ENCODE results near the gene FBXW2.

Gene FBXW2

DNA sequence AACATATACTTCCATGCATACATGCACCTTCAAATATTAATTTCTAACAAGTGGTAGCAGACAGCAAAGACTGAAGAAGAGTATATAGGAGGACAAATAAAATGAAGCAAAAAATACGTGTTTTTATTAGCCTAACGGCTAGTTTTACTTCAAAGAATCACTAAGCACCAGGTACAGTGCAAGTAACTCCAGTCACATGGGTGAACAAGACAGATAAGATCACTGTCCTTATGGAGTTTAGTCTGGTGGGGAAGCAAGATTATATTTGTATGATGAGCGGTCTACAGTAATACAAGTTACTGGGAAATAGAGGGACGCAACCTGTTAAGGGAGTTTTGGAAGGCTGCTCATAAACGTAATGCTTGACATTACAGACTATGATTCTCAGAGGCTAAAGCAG is 16.0 kb downstream of the FBXW2 start:
- no peak overlapping the region for H3K27ac ChIP-seq
- no peaks in the 10 kb centered on the region for H3K9me3 ChIP-seq
- TF ChIP-seq, protein P1, sequence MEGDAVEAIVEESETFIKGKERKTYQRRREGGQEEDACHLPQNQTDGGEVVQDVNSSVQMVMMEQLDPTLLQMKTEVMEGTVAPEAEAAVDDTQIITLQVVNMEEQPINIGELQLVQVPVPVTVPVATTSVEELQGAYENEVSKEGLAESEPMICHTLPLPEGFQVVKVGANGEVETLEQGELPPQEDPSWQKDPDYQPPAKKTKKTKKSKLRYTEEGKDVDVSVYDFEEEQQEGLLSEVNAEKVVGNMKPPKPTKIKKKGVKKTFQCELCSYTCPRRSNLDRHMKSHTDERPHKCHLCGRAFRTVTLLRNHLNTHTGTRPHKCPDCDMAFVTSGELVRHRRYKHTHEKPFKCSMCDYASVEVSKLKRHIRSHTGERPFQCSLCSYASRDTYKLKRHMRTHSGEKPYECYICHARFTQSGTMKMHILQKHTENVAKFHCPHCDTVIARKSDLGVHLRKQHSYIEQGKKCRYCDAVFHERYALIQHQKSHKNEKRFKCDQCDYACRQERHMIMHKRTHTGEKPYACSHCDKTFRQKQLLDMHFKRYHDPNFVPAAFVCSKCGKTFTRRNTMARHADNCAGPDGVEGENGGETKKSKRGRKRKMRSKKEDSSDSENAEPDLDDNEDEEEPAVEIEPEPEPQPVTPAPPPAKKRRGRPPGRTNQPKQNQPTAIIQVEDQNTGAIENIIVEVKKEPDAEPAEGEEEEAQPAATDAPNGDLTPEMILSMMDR (IDR thresholded peaks at IDR 0.05), result no peak
- no peak overlapping the region for H3K4me3 ChIP-seq (ENCODE audit: low read depth in 1 of 2, low read length in 1 of 2)
- no peaks in the 10 kb centered on the region for H3K27me3 ChIP-seq
- H3K4me1 ChIP-seq (ENCODE audit: control insufficient read depth in 1 of 2, insufficient read depth in 1 of 2, low read depth in 1 of 2, low read length in 1 of 2), result peaks cover 28 to 31% of the 10 kb centered on the region in 2 experiments
- peaks cover 53% of the 10 kb centered on the region for H3K36me3 ChIP-seq

DNA sequence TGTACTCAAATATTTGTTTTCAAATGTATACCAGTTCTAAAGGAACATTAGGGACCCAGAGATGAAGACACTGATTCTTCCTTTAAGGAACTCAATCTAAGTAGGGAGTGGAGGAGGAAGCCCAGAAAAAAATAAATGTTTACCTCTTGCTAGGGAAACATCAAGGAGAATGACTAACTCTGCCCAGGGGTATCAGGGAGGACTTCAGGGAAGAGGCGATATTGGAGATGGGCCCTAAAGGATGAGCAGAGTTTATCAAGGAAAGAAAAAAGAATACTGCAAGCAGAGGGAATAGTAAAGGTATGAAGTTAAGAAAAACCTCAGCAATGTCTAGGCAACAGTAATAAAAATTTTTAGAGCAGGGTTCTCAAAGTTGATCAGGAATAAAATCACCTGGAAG is 16.4 kb downstream of the FBXW2 start:
- Histone ChIP-seq H3K4me1 (ENCODE audit: control insufficient read depth in 1 of 2, insufficient read depth in 1 of 2, low read depth in 1 of 2, low read length in 1 of 2) (peaks cover 26 to 28% of the 10 kb centered on the region in 2 experiments), H3K36me3 (peaks cover 58% of the 10 kb centered on the region), H3K27ac (no peak overlapping the region), H3K4me3 (ENCODE audit: low read depth in 1 of 2, low read length in 1 of 2) (no peak overlapping the region), H3K9me3 (no peaks in the 10 kb centered on the region), H3K27me3 (no peaks in the 10 kb centered on the region)
- TF ChIP-seq, protein P1 (IDR thresholded peaks at IDR 0.05), result no peak

DNA sequence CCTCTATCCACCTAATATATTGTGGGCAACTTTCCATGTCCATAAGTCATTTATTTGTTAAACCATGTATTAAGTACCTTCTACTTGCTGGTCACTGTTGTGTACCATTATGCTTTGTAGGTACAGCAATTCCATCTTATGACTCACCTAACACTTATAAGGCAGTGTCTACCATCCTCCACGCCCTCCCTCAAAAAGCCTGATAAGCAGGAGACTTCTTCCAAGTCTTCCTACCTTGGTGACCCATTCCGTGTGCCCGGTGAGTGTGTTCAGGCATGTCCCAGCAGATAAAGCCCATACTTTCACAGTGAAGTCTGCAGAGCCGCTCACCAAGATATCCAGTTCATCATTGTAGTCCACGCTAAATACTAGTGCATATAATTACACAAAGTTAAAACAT is 17.4 kb downstream of the FBXW2 start:
- TF ChIP-seq, protein P1 (IDR thresholded peaks at IDR 0.05), result no peak
- H3K4me3 ChIP-seq (ENCODE audit: low read depth in 1 of 2, low read length in 1 of 2), result no peak overlapping the region
- H3K36me3 ChIP-seq, result peaks cover 67% of the 10 kb centered on the region
- peaks cover 20 to 22% of the 10 kb centered on the region in 2 experiments for H3K4me1 ChIP-seq (ENCODE audit: control insufficient read depth in 1 of 2, insufficient read depth in 1 of 2, low read depth in 1 of 2, low read length in 1 of 2)
- no peaks in the 10 kb centered on the region for H3K9me3 ChIP-seq
- no peak overlapping the region for H3K27ac ChIP-seq
- no peaks in the 10 kb centered on the region for H3K27me3 ChIP-seq

DNA sequence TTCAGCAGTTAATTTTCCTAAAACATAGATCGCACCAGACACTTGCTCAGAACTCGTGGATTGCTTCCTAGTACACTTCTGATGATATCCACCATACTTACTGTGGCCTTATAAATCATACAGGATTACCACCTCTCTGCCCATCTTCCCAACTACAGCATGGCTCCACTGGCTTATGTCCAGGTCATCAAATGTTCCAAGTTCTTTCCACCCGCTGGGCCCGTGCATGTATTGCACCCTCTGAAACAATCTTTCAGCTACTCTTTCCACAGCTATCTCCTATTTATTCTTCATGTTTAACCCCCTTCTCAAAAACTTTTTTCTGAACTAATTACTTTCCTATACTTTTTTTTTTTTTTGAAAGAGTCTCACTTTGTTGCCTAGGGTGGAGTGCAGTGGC is 18.5 kb downstream of the FBXW2 start:
- H3K4me1 ChIP-seq (ENCODE audit: control insufficient read depth in 1 of 2, insufficient read depth in 1 of 2, low read depth in 1 of 2, low read length in 1 of 2), result peaks cover 16% of the 10 kb centered on the region in 2 experiments
- TF ChIP-seq, protein P1 (IDR thresholded peaks at IDR 0.05), result no peak
- H3K4me3 ChIP-seq (ENCODE audit: low read depth in 1 of 2, low read length in 1 of 2), result no peak overlapping the region
- no peak overlapping the region for H3K27ac ChIP-seq
- H3K27me3 ChIP-seq, result no peaks in the 10 kb centered on the region
- no peaks in the 10 kb centered on the region for H3K9me3 ChIP-seq
- peaks cover 78% of the 10 kb centered on the region for H3K36me3 ChIP-seq

DNA sequence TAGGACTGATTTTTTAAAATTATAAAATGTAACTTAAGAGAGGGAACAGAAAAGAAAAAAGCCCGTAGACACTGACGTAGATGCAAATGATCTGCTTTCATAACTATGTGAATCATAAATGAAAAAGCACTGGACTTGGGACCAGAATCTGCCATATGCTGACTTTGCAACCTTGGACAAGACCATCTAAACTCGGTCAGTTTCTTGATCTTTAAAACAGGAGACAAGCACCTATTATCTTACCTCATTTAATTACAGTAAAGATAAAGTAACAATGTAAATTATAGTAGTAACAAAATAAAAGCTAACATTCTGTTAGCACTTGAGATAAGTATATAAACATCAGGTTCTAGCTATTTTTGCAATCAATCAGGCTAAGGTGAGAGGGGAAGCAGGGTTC is 20.0 kb downstream of the FBXW2 start:
- no peaks in the 10 kb centered on the region for H3K27me3 ChIP-seq
- H3K27ac ChIP-seq, result no peak overlapping the region
- H3K9me3 ChIP-seq, result no peaks in the 10 kb centered on the region
- H3K4me3 ChIP-seq (ENCODE audit: low read depth in 1 of 2, low read length in 1 of 2), result no peak overlapping the region
- H3K4me1 ChIP-seq (ENCODE audit: control insufficient read depth in 1 of 2, insufficient read depth in 1 of 2, low read depth in 1 of 2, low read length in 1 of 2), result peaks cover 7 to 9% of the 10 kb centered on the region in 2 experiments
- TF ChIP-seq, protein P1 (IDR thresholded peaks at IDR 0.05), result no peak
- peaks cover 93% of the 10 kb centered on the region for H3K36me3 ChIP-seq

DNA sequence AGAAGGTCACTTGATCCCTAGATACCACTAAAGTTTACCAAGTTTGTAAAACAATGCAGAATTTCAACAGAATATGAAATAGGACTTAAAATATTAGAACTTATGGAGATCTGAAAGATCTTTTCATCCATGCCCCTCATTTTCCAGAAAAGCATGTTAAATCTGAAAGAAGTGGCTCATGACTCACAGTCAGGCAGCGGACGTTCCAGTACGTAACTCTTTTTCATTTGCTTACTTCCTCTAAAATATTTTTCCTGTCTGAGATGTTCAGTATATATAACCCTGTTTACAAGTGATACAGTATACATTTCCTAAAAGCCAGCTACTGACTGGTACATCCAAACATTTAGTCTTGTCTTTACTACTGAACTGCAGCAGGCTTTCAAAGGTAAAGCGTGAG is 22.3 kb downstream of the FBXW2 start:
- Histone ChIP-seq H3K9me3 (no peaks in the 10 kb centered on the region), H3K36me3 (peaks cover 93% of the 10 kb centered on the region), H3K4me3 (ENCODE audit: low read depth in 1 of 2, low read length in 1 of 2) (no peak overlapping the region), H3K27me3 (no peaks in the 10 kb centered on the region), H3K4me1 (ENCODE audit: control insufficient read depth in 1 of 2, insufficient read depth in 1 of 2, low read depth in 1 of 2, low read length in 1 of 2) (peaks cover 10 to 26% of the 10 kb centered on the region in 2 experiments), H3K27ac (peak overlapping the region; percentile 44)
- TF ChIP-seq, protein P1 (IDR thresholded peaks at IDR 0.05), result no peak

Data from neutrophil (primary cell).